Tibial nerve (tissue), 4 donors: ENCODE measurements around the gene ANO7.

Experiments used
- EP300 ChIP-seq, 2 donors: sonication (generic); formaldehyde crosslinking; IDR thresholded peaks; one replicate each; pipeline ENCODE4 v1.6.1; 2017; ENCODE audit warnings: antibody characterized with exemption in 2 of 2, mild to moderate bottlenecking in 1 of 2
- POLR2A ChIP-seq, 2 donors: fragments of 450-650 bp; IDR thresholded peaks; one replicate each; pipeline ENCODE4 v1.6.1; 2017; ENCODE audit warnings: antibody characterized with exemption in 2 of 2, mild to moderate bottlenecking in 2 of 2, moderate library complexity in 2 of 2
- TF ChIP-seq, protein P1 (sequence below), 5 experiments: fragments of 200-600 bp in 3 of 5; fragments of 450-650 bp in 2 of 5; sonication (generic) in 3 of 5; IDR thresholded peaks; one replicate each; pipeline ENCODE4 v1.5.1; 2016 to 2019; ENCODE audit warnings: antibody characterized with exemption in 5 of 5, mild to moderate bottlenecking in 3 of 5, moderate library complexity in 2 of 5

DNA sequence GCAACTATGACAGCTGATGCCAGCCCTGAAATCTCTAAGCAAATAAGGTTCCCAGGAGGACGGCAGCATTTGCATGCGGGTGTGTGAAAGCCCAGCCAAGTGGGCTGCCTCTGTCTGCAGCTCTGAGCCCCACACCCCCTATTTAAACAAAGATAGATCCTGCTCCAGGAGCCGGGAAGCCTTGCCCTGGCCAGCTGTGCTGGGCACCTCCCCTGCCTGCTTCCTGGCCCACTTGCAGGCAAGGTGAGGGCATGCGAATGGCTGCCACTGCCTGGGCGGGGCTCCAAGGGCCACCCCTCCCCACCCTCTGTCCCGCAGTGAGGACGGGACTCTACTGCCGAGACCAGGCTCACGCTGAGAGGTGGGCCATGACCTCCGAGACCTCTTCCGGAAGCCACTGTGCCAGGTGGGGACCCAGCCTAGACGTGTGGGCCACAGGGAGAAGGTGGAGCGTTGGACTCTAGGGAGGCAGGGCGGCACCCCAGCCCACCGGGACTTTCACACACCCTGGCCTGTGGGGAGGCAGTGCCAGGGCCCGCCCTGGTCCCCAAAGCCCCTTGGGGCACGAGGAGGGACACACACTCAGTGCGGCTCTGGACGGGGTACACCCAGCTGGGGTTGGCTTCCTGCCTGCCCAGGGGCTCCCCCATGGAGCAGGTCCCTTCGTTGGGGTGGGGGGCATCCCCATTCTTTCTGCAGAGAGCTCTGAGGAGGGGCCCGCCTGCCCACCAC lies at the start of gene ANO7:
- TF ChIP-seq, protein P1, sequence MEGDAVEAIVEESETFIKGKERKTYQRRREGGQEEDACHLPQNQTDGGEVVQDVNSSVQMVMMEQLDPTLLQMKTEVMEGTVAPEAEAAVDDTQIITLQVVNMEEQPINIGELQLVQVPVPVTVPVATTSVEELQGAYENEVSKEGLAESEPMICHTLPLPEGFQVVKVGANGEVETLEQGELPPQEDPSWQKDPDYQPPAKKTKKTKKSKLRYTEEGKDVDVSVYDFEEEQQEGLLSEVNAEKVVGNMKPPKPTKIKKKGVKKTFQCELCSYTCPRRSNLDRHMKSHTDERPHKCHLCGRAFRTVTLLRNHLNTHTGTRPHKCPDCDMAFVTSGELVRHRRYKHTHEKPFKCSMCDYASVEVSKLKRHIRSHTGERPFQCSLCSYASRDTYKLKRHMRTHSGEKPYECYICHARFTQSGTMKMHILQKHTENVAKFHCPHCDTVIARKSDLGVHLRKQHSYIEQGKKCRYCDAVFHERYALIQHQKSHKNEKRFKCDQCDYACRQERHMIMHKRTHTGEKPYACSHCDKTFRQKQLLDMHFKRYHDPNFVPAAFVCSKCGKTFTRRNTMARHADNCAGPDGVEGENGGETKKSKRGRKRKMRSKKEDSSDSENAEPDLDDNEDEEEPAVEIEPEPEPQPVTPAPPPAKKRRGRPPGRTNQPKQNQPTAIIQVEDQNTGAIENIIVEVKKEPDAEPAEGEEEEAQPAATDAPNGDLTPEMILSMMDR (IDR thresholded peaks at IDR 0.05) = no peak
- TF ChIP-seq POLR2A (IDR thresholded peaks at IDR 0.05) = no peak
- no peak for TF ChIP-seq EP300 (IDR thresholded peaks at IDR 0.05)
